ENCODE results near the gene SPAG8.

Gene SPAG8

GRCh38 chr9:35808433-35808832 lies 3.6 kb downstream of the SPAG8 start:
- no peak for DNase-seq (ENCODE audit: low read depth)

- DNase-seq (ENCODE audit: low read depth), result no peak
Measured at GRCh38 chr9:35806101-35806500, 6.0 kb downstream of the SPAG8 start.

GRCh38 chr9:35801328-35802128 lies 10.5 kb downstream of the SPAG8 start:
- no peak for DNase-seq (ENCODE audit: low read depth)

GRCh38 chr9:35800530-35800929 lies 11.5 kb downstream of the SPAG8 start:
- DNase-seq (ENCODE audit: low read depth), result no peak

GRCh38 chr9:35798658-35799374 lies 13.2 kb downstream of the SPAG8 start:
- peak; percentile 40 for DNase-seq (ENCODE audit: low read depth)

GRCh38 chr9:35797311-35798109 lies 14.6 kb downstream of the SPAG8 start:
- no peak for DNase-seq (ENCODE audit: low read depth)

- DNase-seq (ENCODE audit: low read depth), result no peak
Measured at GRCh38 chr9:35795695-35796094, 16.4 kb downstream of the SPAG8 start.

- no peak for DNase-seq (ENCODE audit: low read depth)
Measured at GRCh38 chr9:35793461-35793860, 18.6 kb downstream of the SPAG8 start.

- no peak for DNase-seq (ENCODE audit: low read depth)
Measured at GRCh38 chr9:35792826-35793225, 19.2 kb downstream of the SPAG8 start.

GRCh38 chr9:35792024-35792813 lies 19.8 kb downstream of the SPAG8 start:
- no peak for DNase-seq (ENCODE audit: low read depth)

- DNase-seq (ENCODE audit: low read depth), result no peak
Measured at GRCh38 chr9:35791297-35791921, 20.7 kb downstream of the SPAG8 start, which contains the start of gene NPR2. Gene NPR2 (plus strand): TSS chr9:35791591. CDS start chr9:35792409, 818 bp downstream.

- peak; percentile 28 for DNase-seq (ENCODE audit: low read depth)
Measured at GRCh38 chr9:35790385-35791296, 21.4 kb downstream of the SPAG8 start.

- no peak for DNase-seq (ENCODE audit: low read depth)
Measured at GRCh38 chr9:35790025-35790384, 22.1 kb downstream of the SPAG8 start.

- DNase-seq (ENCODE audit: low read depth), result no peak
Measured at GRCh38 chr9:35789541-35789940, 22.5 kb downstream of the SPAG8 start.

GRCh38 chr9:35783418-35783817 lies 28.6 kb downstream of the SPAG8 start:
- DNase-seq (ENCODE audit: low read depth), result no peak

- DNase-seq (ENCODE audit: low read depth), result no peak
Measured at GRCh38 chr9:35781066-35781465, 31.0 kb downstream of the SPAG8 start.

GRCh38 chr9:35778496-35778895 lies 33.6 kb downstream of the SPAG8 start:
- no peak for DNase-seq (ENCODE audit: low read depth)

GRCh38 chr9:35776018-35776417 lies 36.0 kb downstream of the SPAG8 start:
- no peak for DNase-seq (ENCODE audit: low read depth)

- no peak for DNase-seq (ENCODE audit: low read depth)
Measured at GRCh38 chr9:35774907-35775635, 37.0 kb downstream of the SPAG8 start.

- DNase-seq (ENCODE audit: low read depth), result no peak
Measured at GRCh38 chr9:35771943-35772342, 40.1 kb downstream of the SPAG8 start.
